ENCODE measurements around the gene TMEM263. TPM values are rescaled to one million over a fixed set of nuclear protein-coding genes. Genes with fewer than 3 reads are reported as not detected.
"Not testable (repeated sequence)": the region's sequence is repeated elsewhere in the genome, so short reads cannot be mapped to it uniquely, and the experiment has no call there.

Gene TMEM263
- total RNA-seq, 1 donor, result 125 TPM

- peak overlapping the region; percentile 91 for H3K4me2 ChIP-seq (ENCODE audit: insufficient read depth, low read length)
- no peaks in the 10 kb centered on the region for H4K20me1 ChIP-seq (ENCODE audit: insufficient read depth, low read length)
- H3K27ac ChIP-seq (ENCODE audit: low read depth, low read length), result peak overlapping the region; percentile 84
- H2AFZ ChIP-seq (ENCODE audit: low read length), result no peak overlapping the region
- peaks cover 28% of the 10 kb centered on the region for H3K4me1 ChIP-seq (ENCODE audit: insufficient read depth, low read length)
- TF ChIP-seq CTCF (IDR thresholded peaks at IDR 0.05; ENCODE audit: extremely low read depth, low read depth, low read length), result no peak
- no peaks in the 10 kb centered on the region for H3K27me3 ChIP-seq (ENCODE audit: insufficient read depth, low read length)
- no peaks in the 10 kb centered on the region for H3K9me3 ChIP-seq (ENCODE audit: low read depth, low read length)
- H3K79me2 ChIP-seq (ENCODE audit: insufficient read depth, low read length), result peaks cover 15% of the 10 kb centered on the region
- H3K36me3 ChIP-seq (ENCODE audit: insufficient read depth, low read length), result no peaks in the 10 kb centered on the region
- peak overlapping the region; percentile 82 for H3K4me3 ChIP-seq (ENCODE audit: insufficient read depth, low read length)
- no peak for DNase-seq (ENCODE audit: insufficient read length, low spot score, missing footprints)
These were observed 32.1 kb downstream of the TMEM263 start for GRCh38 chr12:106987846-106988245.

- H3K4me2 ChIP-seq (ENCODE audit: insufficient read depth, low read length), result peak overlapping the region; percentile 16
- no peak overlapping the region for H2AFZ ChIP-seq (ENCODE audit: low read length)
- H3K27me3 ChIP-seq (ENCODE audit: insufficient read depth, low read length), result no peaks in the 10 kb centered on the region
- DNase-seq (ENCODE audit: insufficient read length, low spot score, missing footprints), result peak; percentile 35
- peaks cover 9% of the 10 kb centered on the region for H3K36me3 ChIP-seq (ENCODE audit: insufficient read depth, low read length)
- no peak overlapping the region for H3K27ac ChIP-seq (ENCODE audit: low read depth, low read length)
- peaks cover 8% of the 10 kb centered on the region for H3K4me1 ChIP-seq (ENCODE audit: insufficient read depth, low read length)
- TF ChIP-seq CTCF (IDR thresholded peaks at IDR 0.05; ENCODE audit: extremely low read depth, low read depth, low read length), result no peak
- no peaks in the 10 kb centered on the region for H3K9me3 ChIP-seq (ENCODE audit: low read depth, low read length)
- no peak overlapping the region for H3K4me3 ChIP-seq (ENCODE audit: insufficient read depth, low read length)
- no peaks in the 10 kb centered on the region for H4K20me1 ChIP-seq (ENCODE audit: insufficient read depth, low read length)
- no peaks in the 10 kb centered on the region for H3K79me2 ChIP-seq (ENCODE audit: insufficient read depth, low read length)
These were observed 39.0 kb downstream of the TMEM263 start for GRCh38 chr12:106994579-106995220.

- not testable (repeated sequence) for H2AFZ ChIP-seq (ENCODE audit: low read length); H3K9me3 ChIP-seq (ENCODE audit: low read depth, low read length); DNase-seq (ENCODE audit: insufficient read length, low spot score, missing footprints); H4K20me1 ChIP-seq (ENCODE audit: insufficient read depth, low read length); H3K4me2 ChIP-seq (ENCODE audit: insufficient read depth, low read length); H3K79me2 ChIP-seq (ENCODE audit: insufficient read depth, low read length); H3K4me1 ChIP-seq (ENCODE audit: insufficient read depth, low read length); H3K4me3 ChIP-seq (ENCODE audit: insufficient read depth, low read length); H3K27ac ChIP-seq (ENCODE audit: low read depth, low read length); H3K27me3 ChIP-seq (ENCODE audit: insufficient read depth, low read length); H3K36me3 ChIP-seq (ENCODE audit: insufficient read depth, low read length)
These were observed 40.4 kb downstream of the TMEM263 start for GRCh38 chr12:106996102-106996501.

- H3K4me2 ChIP-seq (ENCODE audit: insufficient read depth, low read length), result no peak overlapping the region
- peak; percentile 18 for DNase-seq (ENCODE audit: insufficient read length, low spot score, missing footprints)
These were observed 42.2 kb downstream of the TMEM263 start for GRCh38 chr12:106997916-106998315.

More at GRCh38 chr12:106997916-106998315, 42.2 kb downstream of the TMEM263 start:
- H3K9me3 ChIP-seq (ENCODE audit: low read depth, low read length), result no peaks in the 10 kb centered on the region
- H3K27ac ChIP-seq (ENCODE audit: low read depth, low read length), result no peak overlapping the region
- no peaks in the 10 kb centered on the region for H3K27me3 ChIP-seq (ENCODE audit: insufficient read depth, low read length)
- no peaks in the 10 kb centered on the region for H3K79me2 ChIP-seq (ENCODE audit: insufficient read depth, low read length)
- H4K20me1 ChIP-seq (ENCODE audit: insufficient read depth, low read length), result no peaks in the 10 kb centered on the region
- no peak overlapping the region for H3K4me3 ChIP-seq (ENCODE audit: insufficient read depth, low read length)
- TF ChIP-seq CTCF (IDR thresholded peaks at IDR 0.05; ENCODE audit: extremely low read depth, low read depth, low read length), result no peak
- no peak overlapping the region for H2AFZ ChIP-seq (ENCODE audit: low read length)
- peaks cover 7% of the 10 kb centered on the region for H3K4me1 ChIP-seq (ENCODE audit: insufficient read depth, low read length)
- H3K36me3 ChIP-seq (ENCODE audit: insufficient read depth, low read length), result peaks cover 9% of the 10 kb centered on the region

Measured in osteoblast (primary cell).